ENCODE measurements around the gene HCRTR1. TPM values are rescaled to one million over a fixed set of nuclear protein-coding genes. Genes with fewer than 3 reads are reported as not detected.
A peak's percentile ranks its signal among the peaks of the same experiment; 100 is the strongest.

The HCRTR1 gene
- total RNA-seq, 1 donor from 2014 or later = 0.98 TPM

DNA sequence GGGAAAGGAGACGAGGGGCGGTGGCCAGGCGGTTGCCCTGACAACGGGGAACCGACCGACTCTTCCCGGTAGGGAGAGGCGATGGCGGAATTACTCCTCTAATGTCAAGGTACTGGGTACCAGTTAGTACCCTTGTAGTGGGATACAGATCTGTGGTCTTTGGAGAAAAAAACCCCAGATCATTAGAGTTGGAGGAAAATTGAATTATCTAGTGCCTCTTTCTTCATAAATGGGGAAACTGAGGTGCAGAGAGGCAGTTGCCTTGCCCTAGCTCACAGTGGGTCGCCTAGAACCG lies 27.7 kb downstream of the HCRTR1 start:
- no peaks in the 10 kb centered on the region for H3K27me3 Mint-ChIP-seq (ENCODE audit: low read depth)
- peak overlapping the region; percentile 91 for H3K4me3 Mint-ChIP-seq
- TF ChIP-seq, protein P1, sequence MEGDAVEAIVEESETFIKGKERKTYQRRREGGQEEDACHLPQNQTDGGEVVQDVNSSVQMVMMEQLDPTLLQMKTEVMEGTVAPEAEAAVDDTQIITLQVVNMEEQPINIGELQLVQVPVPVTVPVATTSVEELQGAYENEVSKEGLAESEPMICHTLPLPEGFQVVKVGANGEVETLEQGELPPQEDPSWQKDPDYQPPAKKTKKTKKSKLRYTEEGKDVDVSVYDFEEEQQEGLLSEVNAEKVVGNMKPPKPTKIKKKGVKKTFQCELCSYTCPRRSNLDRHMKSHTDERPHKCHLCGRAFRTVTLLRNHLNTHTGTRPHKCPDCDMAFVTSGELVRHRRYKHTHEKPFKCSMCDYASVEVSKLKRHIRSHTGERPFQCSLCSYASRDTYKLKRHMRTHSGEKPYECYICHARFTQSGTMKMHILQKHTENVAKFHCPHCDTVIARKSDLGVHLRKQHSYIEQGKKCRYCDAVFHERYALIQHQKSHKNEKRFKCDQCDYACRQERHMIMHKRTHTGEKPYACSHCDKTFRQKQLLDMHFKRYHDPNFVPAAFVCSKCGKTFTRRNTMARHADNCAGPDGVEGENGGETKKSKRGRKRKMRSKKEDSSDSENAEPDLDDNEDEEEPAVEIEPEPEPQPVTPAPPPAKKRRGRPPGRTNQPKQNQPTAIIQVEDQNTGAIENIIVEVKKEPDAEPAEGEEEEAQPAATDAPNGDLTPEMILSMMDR (IDR thresholded peaks at IDR 0.05; ENCODE audit: unreplicated experiment) = no peak

DNA sequence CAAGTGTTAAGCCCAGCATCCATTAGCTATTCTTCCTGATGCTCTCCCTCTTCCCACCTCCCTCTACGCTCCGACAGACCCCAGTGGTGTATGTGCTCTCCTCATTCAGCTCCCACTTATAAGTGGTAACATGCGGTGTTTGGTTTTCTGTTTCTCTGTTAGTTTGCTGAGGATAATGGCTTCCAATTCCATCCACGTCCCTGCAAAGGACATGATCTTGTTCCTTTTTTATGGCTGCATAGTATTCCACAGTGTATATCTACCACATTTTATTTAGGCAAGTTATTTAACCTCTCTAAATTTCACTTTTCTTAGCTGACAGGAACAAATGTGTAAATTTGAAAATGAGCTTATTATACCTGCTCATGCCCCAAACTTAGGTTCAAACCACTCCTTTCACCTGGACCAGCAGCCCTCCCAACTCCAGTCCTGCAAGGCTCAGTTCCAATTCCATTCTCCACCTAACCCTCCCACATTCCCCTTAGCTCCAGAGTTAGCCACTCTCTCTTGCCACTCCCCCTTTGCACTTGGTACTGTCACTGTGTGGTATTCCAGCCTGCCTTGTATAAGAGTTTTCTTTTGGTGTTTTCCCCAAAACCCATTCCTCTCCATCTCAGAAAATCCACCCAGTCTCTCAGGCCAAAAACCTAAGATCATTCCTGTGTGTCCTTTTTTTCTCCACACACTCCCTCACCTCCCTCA lies 28.9 kb downstream of the HCRTR1 start:
- no peak for DNase-seq (ENCODE audit: low spot score in 2 of 2, unreplicated experiment in 2 of 2)
- Mint-ChIP-seq H3K36me3 (no peaks in the 10 kb centered on the region), H3K9me3 (no peaks in the 10 kb centered on the region), H3K4me1 (peaks cover 42% of the 10 kb centered on the region), H3K4me3 (peak overlapping the region; percentile 91), H3K27ac (peak overlapping the region; percentile 100), H3K27me3 (ENCODE audit: low read depth) (no peaks in the 10 kb centered on the region)
- TF ChIP-seq, protein P1 (IDR thresholded peaks at IDR 0.05; ENCODE audit: unreplicated experiment) = no peak

More for the DNA sequence above, 27.7 kb downstream of the HCRTR1 start:
- H3K36me3 Mint-ChIP-seq = no peaks in the 10 kb centered on the region
- no peaks in the 10 kb centered on the region for H3K9me3 Mint-ChIP-seq
- peaks cover 30% of the 10 kb centered on the region for H3K4me1 Mint-ChIP-seq
- DNase-seq (ENCODE audit: low spot score in 2 of 2, unreplicated experiment in 2 of 2) = no peak
- peak overlapping the region; percentile 100 for H3K27ac Mint-ChIP-seq

DNA sequence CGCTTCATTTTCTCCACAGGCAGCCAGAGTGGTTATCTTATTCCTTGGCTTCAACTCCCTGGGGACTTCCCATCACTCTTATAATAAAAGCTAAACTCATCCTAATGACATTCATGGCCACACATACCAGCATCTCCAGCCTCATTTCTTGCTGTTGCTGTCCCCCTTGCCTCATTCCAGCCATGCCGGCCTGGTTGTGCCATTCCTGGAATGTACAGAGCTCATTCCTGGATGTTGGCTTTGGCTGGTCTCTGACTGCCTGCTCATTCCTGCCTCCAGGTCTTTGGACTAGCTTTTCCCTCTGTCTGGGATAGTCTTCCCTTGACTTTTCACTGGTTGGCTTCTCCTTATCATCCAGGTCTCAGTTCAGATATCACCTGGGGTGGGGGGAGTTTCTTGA lies 29.6 kb downstream of the HCRTR1 start:
- DNase-seq (ENCODE audit: low spot score in 2 of 2, unreplicated experiment in 2 of 2) = no peak
- peaks cover 47% of the 10 kb centered on the region for H3K4me1 Mint-ChIP-seq
- H3K27me3 Mint-ChIP-seq (ENCODE audit: low read depth) = no peaks in the 10 kb centered on the region
- TF ChIP-seq, protein P1 (IDR thresholded peaks at IDR 0.05; ENCODE audit: unreplicated experiment) = no peak
- H3K4me3 Mint-ChIP-seq = peak overlapping the region; percentile 19
- H3K36me3 Mint-ChIP-seq = no peaks in the 10 kb centered on the region
- peak overlapping the region; percentile 54 for H3K27ac Mint-ChIP-seq
- H3K9me3 Mint-ChIP-seq = no peaks in the 10 kb centered on the region

DNA sequence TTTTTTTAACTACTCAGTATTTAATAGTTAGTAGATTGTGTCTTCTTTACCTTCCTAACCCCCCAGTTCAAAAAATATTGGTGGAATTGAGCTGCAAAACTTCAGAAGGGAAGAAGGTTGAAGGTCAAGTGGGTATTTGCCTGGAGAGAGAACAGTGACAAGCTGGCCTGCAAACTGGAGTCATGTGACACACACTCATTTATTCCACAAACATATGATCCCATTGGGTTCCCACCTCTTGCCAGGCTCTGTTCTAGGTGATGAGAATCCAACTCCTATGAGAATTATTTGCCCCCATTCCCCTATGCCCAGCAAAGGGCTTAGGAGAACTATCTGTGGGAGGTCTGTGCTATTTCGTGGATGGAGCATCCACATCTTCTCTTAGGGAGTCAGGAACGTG lies 30.7 kb downstream of the HCRTR1 start:
- DNase-seq (ENCODE audit: low spot score in 2 of 2, unreplicated experiment in 2 of 2) = no peak
- Mint-ChIP-seq H3K4me1 (peaks cover 47% of the 10 kb centered on the region), H3K9me3 (no peaks in the 10 kb centered on the region), H3K27me3 (ENCODE audit: low read depth) (no peaks in the 10 kb centered on the region), H3K4me3 (no peak overlapping the region), H3K36me3 (peaks cover 4% of the 10 kb centered on the region), H3K27ac (no peak overlapping the region)
- TF ChIP-seq, protein P1 (IDR thresholded peaks at IDR 0.05; ENCODE audit: unreplicated experiment) = no peak

DNA sequence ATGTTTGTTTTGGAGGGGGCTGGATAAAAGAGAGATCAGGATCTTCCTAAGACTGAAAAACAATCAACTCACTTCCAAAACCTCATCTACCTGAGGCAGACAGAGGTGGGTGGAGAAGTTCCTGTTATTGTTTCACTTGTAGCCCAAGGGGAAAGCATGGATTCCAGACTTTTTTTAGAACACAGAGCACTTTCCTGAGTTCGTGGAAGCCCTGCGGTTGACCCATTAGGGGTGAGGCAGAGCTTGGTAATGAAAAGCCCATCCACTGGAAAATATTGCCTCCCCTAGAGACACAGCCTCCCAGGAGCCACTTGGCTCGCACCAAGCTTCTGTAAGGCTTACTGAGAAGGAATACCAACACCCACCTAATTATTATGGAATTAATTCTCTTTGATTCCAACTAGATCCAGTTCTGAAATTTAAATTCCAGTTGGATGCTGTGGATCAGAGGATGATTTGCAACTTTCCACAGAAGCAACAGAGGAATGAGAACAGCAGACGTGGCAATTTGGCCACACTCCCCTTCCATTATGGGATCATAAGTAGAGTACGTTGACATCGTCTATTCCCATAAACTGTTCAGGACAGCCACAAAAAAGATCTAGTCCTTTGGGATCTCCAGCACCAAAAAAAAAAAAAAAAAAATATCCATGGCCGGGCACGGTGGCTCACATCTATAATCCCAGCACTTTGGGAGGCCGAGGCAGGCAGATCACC lies 31.3 kb downstream of the HCRTR1 start:
- peaks cover 9% of the 10 kb centered on the region for H3K36me3 Mint-ChIP-seq
- no peak overlapping the region for H3K4me3 Mint-ChIP-seq
- H3K27me3 Mint-ChIP-seq (ENCODE audit: low read depth) = no peaks in the 10 kb centered on the region
- H3K27ac Mint-ChIP-seq = no peak overlapping the region
- TF ChIP-seq, protein P1 (IDR thresholded peaks at IDR 0.05; ENCODE audit: unreplicated experiment) = no peak
- no peak for DNase-seq (ENCODE audit: low spot score in 2 of 2, unreplicated experiment in 2 of 2)
- H3K4me1 Mint-ChIP-seq = peaks cover 41% of the 10 kb centered on the region
- no peaks in the 10 kb centered on the region for H3K9me3 Mint-ChIP-seq

Measured in mesothelial cell of epicardium (in vitro differentiated cells).